ENCODE measurements around the gene ARHGAP15.

ARHGAP15 gene

GRCh38 chr2:143603035-143603655, 473.9 kb downstream of the ARHGAP15 start:
- DNase-seq = no peak

GRCh38 chr2:143603846-143604565, 474.8 kb downstream of the ARHGAP15 start:
- no peak for DNase-seq

- no peak for DNase-seq
Measured at GRCh38 chr2:143604566-143604959, 475.3 kb downstream of the ARHGAP15 start.

- DNase-seq = no peak
Measured at GRCh38 chr2:143607231-143608062, 478.2 kb downstream of the ARHGAP15 start.

- DNase-seq = no peak
Measured at GRCh38 chr2:143608063-143608423, 478.8 kb downstream of the ARHGAP15 start.

- no peak for DNase-seq
Measured at GRCh38 chr2:143608758-143609157, 479.5 kb downstream of the ARHGAP15 start.

- DNase-seq = no peak
Measured at GRCh38 chr2:143611336-143611735, 482.1 kb downstream of the ARHGAP15 start.

- DNase-seq = no peak
Measured at GRCh38 chr2:143615562-143615961, 486.3 kb downstream of the ARHGAP15 start.

GRCh38 chr2:143616452-143616851, 487.2 kb downstream of the ARHGAP15 start:
- DNase-seq = no peak

GRCh38 chr2:143617803-143618415, 488.7 kb downstream of the ARHGAP15 start:
- DNase-seq = no peak

- no peak for DNase-seq
Measured at GRCh38 chr2:143622106-143622505, 492.9 kb downstream of the ARHGAP15 start.

- DNase-seq = no peak
Measured at GRCh38 chr2:143623231-143623908, 494.2 kb downstream of the ARHGAP15 start.

- no peak for DNase-seq
Measured at GRCh38 chr2:143623909-143624260, 494.7 kb downstream of the ARHGAP15 start.

GRCh38 chr2:143629340-143629739, 500.1 kb downstream of the ARHGAP15 start:
- no peak for DNase-seq

- DNase-seq = no peak
Measured at GRCh38 chr2:143632751-143633374, 503.6 kb downstream of the ARHGAP15 start.

- DNase-seq = no peak
Measured at GRCh38 chr2:143633419-143633818, 504.2 kb downstream of the ARHGAP15 start.

GRCh38 chr2:143635302-143635701, 506.1 kb downstream of the ARHGAP15 start:
- no peak for DNase-seq

- no peak for DNase-seq
Measured at GRCh38 chr2:143635936-143636335, 506.7 kb downstream of the ARHGAP15 start.

- no peak for DNase-seq
Measured at GRCh38 chr2:143640826-143641225, 511.6 kb downstream of the ARHGAP15 start.

- no peak for DNase-seq
Measured at GRCh38 chr2:143645921-143646645, 516.9 kb downstream of the ARHGAP15 start.

GRCh38 chr2:143649226-143649740, 520.1 kb downstream of the ARHGAP15 start:
- DNase-seq = no peak

Data from hippocampal formation (tissue), 2 donors.